NCI-H1694 treated with DMSO at 0.1 percent for 48 hours (cell line): ENCODE data around the gene YIF1A.
"Not testable (repeated sequence)": the region's sequence is repeated elsewhere in the genome, so short reads cannot be mapped to it uniquely, and the experiment has no call there.

Source experiments
- DNase-seq: peaks from one replicate; lab custom pipeline; 2025; lab: John Stamatoyannopoulos, UW

YIF1A gene

DNA sequence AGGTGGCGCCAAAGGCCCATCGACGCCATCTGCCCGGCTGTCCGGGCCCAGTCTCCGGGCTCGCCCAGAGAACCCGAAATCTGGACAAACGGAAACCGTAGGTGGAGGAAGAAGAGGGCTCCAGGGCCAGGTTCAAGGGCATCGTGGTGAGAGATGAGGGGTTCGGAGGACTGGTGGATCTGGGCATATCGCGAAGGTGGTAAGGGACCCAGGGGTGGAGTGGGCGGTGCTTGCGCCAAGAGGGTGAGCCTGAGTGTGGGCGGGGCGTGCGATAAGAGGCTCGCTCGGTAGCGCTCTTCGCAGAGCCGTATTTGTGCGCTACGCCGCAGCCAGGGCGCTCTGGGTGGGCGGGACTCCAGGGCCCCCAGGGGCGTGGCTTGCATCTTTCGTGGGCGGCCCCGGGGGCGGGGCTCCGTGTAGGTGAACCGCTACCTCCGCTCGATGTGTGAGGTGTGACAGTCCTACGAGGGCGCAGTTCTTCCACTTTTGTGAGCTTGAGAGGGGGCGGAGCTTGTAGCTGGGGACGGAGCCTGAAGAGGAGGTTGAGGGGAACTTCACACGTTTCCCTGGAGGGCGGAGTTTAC lies 23.1 kb upstream of the YIF1A start:
- DNase-seq = peak; percentile 90

DNA sequence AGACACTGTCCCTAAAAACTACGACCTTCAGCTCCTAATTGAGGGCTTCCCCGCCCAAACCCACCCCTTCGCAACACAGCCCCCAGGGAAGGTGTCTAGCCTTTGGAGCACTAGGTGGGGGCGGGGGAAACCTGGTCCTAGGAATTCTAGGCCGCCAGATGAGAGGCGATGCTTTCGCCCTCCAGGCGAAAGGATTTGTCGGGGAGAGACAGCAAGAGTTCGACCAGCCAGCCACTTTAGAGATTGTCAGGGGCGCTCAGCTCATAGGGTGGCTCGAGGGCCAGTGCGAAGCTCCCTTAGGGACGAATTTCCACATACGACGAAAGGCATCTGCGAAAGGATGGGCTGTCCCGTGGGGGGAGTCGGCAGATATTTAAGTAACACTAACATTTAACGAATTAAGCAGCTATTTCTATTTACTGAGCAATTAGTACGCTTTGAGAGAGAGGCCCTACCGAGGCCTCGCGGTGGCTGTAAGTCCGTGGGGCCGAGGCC lies 22.6 kb upstream of the YIF1A start:
- DNase-seq = no peak

DNA sequence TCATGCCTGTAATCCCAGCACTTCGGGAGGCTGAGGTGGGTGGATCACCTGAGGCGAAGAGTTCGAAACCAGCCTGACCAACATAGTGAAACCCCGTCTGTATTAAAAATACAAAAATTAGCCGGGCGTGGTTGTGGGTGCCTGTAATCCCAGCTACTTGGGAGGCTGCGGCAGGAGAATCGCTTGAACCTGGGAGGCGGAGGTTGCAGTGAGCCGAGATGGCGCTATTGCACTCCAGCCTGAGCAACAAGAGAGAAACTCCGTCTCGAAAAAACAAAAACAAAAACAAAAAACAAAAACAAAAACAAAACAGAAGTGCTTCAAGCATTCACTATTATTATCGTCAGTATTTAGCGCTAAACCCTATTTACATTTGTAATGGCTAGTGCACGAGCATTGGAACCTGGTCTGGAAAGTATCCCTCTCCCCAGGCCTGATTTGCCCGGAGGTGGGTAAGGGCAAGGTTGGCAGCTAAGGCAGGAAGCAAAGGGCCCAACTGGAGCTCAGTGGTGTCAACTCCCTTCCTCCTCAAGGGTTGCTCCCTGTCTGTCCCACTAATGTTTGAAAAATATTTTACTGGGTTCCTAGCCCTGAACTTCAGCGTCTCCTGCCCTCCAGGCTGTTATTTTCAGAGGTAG lies 22.0 kb upstream of the YIF1A start:
- not testable (repeated sequence) for DNase-seq

DNA sequence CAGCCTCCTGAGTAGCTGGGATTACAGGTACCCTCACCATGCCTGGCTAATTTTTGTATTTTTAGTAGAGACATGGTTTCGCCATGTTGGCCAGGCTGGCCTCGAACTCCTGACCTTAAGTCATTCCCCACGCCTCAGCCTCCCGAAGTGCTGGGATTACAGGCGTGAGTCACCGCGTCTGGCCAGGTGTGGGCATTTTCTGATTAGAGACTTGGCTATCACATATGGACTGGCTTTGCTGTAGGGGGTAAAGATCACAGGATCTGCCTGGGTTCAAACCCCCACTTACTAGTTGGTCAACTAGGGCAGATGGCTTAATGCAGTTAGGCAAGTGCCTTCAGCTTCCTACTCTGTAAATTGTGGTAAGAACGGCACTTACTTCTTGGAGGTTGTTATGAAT lies 21.4 kb upstream of the YIF1A start:
- no peak for DNase-seq

DNA sequence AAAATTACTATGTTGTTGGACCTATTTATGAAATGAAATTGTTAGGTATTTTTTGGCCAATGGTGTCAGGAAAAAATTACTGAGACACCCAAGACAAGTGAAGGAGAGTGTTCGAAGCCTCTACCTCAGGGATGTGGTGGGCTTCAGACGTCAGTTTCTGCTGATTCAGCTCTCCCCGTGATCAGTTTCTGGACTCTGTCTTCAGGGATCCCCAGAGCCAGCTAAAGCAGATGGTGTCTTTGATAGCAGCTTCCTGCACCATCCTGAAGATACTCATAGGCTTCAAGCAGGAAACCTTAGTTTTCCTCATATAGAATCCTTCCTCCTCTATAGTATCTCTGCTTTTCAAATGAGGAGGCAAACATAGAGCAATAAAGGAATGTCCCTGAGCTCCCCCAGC lies 20.5 kb upstream of the YIF1A start:
- DNase-seq = no peak

DNA sequence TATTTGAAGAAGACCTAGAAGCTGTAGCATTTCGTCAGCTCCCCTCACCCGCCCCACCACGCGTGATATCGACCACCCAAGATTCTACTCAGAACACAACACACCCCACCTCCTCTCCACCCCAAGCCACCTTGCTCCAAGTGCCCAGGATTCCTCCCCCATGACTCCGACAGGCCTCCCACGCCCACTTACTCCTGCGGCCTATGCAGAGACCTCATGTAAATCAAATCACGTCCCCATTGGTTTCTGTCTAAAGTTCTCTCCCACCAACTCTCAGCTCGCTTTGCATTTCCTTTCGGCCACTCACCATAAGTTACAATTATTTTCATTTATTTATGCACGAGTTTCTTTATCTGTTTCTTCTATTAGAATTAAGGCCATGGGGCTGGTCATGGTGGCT lies 13.7 kb upstream of the YIF1A start:
- DNase-seq = no peak

DNA sequence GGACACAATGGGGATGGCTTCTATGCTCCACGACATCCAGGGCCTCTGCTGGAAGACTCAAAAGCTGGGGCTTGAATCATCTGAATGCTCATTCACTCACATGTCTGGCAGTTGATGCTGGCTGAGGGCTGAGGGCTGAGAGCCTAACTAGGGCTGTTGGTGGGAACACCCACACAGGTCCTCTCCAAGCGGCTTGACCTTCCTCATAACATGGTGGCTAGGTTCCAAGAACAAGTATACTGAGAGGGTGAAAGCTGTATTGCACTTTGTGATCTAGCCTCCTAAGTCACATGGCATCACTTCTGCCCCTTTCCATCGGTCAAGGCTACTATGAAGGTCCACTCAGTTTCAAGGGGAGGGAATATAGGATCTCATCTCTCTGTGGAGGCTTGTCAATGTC lies 10.2 kb upstream of the YIF1A start:
- no peak for DNase-seq

DNA sequence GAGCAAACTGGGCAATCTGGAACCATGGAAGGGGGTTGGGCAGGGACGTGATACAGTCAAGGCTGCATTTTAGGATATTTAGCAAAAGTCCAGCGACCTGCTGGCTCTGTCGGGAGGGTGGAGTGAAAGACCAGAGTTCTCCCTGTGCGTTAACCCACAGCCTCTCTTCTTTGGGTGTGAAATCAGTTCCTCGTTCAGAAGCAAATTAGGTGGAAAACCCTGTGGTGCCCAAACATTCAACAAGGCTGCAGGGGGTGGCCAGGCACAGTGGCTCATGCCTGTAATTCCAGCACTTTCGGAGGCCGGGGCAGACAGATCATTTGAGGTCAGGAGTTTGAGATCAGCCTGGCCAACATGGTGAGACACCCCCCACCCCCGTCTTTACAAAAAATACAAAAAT lies 8.7 kb upstream of the YIF1A start:
- no peak for DNase-seq

DNA sequence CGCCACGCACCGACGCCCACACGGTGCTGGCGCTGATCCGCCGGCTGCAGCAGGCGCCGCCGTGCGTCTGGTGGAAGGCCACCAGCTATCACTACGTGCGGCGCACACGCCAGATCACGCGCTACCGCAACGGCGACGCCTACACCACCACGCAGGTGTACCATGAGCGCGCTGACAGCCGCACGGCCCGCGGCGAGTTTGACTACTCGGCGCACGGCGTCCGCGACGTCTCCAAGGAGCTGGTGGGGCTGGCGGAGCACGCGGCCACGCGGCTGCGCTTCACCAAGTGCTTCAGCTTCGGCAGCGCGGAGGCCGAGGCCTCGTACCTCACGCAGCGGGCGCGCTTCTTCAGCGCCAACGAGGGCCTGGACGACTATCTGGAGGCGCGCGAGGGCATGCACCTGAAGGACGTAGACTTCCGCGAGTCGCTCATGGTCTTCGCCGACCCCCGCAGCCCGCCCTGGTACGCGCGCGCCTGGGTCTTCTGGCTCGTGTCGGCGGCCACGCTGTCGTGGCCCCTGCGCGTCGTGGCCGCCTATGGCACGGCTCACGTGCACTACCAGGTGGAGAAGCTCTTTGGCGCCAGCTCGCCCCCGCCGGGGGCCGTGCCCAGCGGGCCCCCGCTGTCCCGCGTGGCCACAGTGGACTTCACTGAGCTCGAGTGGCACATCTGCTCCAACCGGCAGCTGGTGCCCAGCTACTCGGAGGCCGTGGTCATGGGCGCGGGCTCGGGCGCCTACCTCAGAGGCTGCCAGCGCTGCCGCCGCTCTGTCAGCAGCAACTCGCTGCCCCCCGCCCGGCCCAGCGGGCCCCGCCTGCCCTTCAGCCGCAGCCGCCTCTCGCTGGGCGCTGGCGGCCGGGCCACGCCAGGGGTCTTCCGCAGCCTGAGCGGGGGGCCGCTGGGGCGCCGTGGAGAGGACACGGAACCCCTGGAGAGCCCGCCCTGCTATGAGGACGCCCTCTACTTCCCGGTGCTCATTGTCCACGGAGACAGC lies 6.0 kb upstream of the YIF1A start:
- no peak for DNase-seq

DNA sequence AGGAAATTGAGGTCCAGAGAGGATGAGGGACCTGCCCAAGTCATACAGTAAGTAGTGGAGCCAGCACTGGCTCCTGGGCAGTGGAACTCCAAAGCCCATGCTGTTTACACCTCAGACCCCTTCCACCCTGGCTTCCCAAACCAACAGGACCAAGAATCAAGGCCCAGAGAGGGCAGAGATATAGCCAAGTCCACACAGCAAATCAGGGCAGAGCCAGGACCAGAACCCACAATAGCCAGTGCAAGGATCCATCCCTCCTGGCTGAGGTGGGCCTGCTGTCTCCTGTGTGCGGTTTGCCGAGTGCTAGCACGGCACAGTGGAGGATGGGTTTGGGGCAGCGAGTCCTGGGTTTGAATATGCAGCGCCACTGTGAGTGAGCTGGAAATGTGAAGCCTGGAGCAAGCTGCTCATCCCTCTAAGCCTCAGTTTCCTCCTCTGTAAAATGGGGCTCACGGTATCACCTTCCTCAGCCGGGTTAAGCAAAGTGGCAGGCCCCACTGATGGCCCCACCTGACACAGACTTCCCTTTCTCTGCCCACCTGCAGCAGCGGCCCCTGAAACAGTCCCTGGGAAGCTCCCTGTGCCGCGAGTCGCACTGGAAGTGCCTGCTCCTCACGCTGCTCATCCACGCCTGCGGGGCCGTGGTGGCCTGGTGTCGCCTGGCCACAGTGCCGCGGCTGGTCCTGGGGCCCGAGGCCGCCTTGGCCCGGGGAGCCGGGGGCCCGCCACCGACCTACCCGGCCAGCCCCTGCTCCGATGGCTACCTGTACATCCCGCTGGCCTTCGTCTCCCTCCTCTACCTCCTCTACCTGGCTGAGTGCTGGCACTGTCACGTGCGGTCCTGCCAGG lies 5.1 kb upstream of the YIF1A start:
- no peak for DNase-seq

DNA sequence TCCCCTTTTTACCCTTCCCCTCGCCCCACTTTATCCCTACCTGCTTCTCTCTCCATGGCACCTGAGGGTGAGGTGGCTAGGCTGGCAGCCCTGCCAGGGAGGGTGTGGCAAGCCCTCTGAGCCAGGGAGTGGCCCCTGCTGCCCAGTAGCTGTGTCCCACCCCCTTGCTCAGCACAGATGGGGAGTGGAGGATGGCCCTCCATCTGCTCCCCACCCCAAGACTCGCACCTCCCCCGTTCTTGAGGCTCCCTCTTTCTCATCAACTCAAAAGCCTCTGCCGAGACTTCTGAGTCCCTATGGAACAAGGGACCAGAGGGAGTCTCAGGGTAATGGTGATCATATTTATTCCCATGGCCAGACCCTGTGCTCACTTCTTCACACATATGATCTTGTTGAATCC lies 4.4 kb upstream of the YIF1A start:
- DNase-seq = no peak

DNA sequence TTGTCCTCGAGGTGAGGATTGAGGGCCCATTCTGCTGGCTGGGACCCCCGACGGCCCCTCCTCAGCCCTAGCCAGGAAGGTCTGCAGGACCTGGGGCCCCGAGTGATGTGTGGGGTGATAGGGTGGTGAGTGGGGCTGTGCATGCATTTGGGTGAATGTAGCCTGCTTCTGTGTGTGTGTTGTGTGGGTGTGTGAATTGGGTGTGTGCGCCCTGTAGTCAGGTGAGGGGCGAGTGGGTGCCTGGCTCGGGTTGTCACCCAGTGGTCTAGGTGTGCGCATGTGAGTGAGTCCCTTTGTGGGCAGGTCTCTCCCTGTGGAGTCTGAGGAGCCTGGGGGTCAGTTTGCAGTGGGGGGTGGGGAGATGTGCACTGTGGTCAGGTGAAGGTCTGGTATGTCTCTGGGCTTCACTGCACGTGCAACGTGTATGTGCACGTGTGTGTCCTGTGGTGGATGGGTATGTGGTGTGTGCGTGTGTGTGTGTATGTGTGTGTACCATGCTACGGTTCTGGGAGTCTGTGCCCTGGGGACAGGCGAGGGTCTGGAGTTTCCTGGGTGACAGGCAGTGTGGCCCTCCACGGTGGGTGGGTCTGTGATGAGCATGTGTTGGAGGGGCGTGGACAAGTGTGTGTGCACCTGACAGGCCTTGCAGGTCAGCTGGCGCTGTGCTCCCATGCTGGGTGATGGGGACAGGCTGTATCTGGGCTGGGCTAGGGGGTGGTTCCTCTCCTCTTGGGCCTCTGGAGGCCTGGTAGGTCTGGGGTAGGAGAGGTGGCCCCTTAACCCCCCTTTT lies 3.8 kb upstream of the YIF1A start:
- DNase-seq = no peak

DNA sequence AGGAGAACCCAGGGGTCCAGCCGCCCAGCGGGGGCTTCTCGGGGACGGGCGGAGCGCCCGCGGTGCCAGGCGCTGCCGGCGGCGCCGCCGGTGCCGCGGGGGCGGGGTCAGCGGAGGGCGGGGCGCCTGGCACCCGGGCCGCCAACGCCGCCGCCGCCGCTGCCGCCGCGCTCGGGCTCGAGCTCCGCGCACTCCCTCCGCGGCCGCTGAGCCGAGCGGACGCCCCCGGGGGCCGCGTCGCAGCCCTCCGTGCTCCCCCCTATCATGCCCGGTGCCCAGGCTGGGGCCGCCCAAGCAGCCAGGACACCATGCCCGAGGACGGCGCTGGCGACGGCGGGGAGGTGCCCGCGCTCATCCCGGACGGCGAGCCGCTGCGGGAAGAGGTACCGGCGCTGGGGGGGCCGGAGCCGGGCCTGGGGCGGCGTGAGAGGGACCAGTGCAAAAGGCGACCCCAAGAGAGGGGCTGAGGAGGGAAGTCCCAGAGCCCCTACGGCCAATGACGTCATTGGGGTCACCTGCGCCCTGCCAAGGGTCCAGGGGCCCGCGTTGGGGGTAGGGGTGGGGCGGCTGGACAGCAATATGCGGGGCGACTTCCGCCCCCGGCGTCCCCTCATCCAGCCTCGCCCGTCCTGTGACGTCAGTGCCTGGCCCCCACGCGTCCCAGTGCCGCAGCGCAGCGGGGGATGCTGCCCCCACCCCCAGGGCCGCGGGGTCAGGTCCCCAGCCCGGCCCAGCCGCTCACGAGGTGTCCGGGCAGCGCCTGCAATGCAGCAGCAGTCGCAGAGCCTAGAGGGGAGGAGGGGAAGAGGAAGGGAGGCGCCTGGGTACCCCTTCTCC lies 3.0 kb upstream of the YIF1A start, which contains the start of gene TMEM151A:
TSS of gene TMEM151A (plus strand) at position 189 of the 837 bp plus-strand sequence. CDS start at position 309, 120 bp downstream.
- no peak for DNase-seq

DNA sequence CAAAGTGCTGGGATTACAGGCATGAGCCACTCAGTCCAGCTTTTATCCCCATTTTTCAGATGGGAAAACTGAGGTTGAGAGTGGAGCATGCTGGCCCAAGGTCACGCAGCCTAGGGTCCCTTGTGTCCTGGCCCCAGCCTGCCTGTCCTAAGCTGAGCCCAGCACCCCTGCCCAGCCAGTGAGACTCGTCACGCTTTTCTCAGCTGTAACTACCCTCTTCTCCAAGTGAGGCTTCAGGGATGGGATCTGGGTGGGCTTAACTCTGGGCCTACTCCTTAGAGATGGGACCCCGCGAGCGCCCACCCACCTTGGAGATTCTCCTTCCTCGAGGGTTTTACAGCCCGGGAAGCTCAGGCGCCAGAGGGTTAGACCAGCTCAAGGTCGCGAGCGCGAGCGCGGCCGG lies 2.4 kb upstream of the YIF1A start:
- no peak for DNase-seq

DNA sequence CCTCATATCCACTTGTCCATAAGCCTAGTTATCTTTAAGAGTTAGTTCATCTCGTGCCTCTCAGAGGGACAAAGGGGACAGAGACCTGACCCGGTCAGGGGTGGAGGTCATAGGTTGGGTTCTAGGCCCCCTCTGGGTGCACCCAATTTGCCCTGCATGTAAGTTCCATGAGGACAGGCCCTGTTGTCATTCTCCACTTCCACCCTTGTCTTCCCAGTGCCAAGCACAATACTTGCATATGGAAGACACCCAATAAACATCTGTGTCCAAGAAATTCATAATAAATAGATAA lies 1.3 kb upstream of the YIF1A start:
- no peak for DNase-seq

DNA sequence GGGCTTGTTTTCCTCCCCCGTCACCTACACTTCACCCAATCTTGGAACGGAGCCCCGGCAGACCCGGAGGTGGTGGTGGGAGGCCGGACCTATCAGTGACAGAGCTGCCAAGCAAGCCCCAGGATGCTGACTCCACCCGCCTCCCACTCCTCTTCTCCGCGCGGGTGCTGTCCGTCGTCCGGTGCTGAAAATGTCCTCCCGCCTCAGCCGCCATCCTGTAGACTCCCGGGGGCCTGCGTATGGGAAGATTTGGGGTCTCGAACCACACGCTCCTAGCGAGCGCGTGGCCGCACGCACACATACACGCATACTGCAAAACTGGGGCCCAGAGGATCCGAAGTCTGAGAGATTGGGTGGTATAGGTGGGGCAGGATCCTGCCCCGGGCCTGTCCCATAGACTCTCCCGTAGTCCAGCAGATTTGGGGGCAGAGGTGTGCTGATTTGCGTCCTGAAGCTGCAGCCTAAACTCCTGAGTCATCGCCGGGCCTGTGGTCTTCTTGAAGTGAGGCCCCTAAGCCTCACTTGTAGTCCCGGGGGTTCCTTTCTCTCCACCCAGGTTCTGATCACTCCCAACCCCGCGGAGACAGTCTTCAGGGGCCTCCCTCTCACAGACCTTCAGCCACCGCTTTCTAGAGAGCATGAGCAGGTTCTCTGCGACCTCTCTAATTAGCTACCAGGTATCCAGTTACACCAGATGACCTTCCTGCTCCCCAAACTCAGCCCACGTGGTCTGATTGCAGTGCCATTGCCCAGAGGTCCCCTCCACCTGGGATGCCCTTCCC lies 796 bp upstream of the YIF1A start:
- no peak for DNase-seq

DNA sequence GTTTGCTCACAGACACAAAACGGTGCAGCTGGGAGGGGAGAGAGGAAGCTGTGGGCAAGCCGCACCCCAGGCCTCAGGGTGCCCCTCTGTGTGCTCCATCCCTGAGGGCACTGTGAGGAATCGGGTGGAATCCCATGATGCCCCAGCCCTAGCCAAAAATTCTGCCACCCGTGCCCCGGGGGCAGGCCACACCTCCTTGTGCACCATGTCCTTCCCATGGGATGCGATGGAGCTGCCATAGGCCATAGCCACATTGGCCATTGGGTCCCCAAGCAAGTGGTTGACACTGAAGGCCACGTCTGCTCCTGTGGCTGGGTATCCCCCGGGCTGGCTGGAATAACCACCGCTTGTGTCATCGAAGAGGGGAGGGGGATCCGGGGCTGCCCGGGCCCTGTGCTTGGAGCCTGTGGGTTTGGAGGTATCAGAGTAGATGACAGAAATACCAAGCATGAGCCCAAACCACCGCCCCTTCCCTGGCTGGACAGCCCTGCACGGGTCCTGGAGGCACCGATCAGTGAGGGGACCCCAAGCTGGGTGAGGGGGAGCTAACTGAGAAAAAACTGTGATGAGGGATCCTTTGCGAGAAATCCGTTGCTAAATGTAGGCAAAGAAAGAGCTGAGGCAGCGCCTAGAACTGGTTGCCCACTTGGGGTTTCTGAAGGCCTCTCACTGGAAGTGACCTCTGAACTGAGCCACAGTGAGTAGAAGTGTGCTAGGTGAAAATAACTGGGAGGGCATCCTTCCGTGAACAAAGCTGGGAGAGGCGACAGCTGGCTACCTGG lies 863 bp downstream of the YIF1A start:
- no peak for DNase-seq

DNA sequence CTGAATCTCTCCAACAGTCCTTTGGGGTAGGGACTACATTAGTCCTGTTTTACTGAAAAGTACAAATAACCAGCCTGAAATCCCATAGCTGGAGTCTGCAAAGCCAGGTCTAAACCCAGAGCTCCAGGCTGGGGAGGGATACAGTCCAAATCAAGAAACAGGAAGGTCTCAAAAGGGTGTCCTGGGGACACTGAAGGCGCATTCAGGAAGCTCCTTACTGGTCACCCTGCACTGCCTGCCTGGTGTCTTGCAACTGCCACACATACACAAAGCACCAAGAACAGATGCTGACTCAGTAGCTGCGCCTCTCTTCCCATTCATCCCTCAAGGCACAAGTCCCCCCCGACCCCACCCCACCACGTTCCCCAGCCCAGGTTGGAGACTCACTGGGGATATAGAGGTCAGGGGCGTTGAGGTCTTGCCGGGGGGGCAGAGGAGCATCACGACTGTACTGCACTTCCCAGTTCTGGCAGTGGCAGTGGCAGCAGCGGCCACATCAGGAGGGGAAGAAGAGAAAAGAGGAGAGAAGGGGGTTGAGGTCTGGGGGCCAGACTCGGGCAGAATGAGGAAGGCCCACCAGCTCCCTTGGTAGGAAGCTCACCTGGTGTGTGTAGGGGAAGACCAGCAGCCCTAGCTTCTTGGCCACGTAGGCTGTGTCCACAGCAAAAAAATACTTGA lies 1.6 kb downstream of the YIF1A start:
- DNase-seq = no peak
